Kidney epithelial cell (primary cell): ENCODE results near the gene CCDC144A. TPM values are rescaled to one million over a fixed set of nuclear protein-coding genes. Genes with fewer than 3 reads are reported as not detected.
"Not testable (repeated sequence)": the region's sequence is repeated elsewhere in the genome, so short reads cannot be mapped to it uniquely, and the experiment has no call there.

ENCODE experiments used
- DNase-seq: peaks from one replicate; pipeline ENCODE4 v3.0.0-alpha.2; 2010; ENCODE audit warnings: low read depth
- H3K27me3 ChIP-seq: 2 replicates; pipeline ENCODE4 v1.6.0; 2011; ENCODE audit warnings: low read length; ENCODE audit not compliant: control insufficient read depth, insufficient read depth
- H3K36me3 ChIP-seq: 2 replicates; pipeline ENCODE4 v1.5.1; 2011; ENCODE audit warnings: low read length; ENCODE audit not compliant: control insufficient read depth, insufficient read depth
- H3K4me3 ChIP-seq: 2 replicates; pipeline ENCODE4 v1.5.1; 2011; ENCODE audit warnings: low read depth, mild to moderate bottlenecking, control low read depth, low read length
- CTCF ChIP-seq: IDR thresholded peaks from 2 replicates; pipeline ENCODE4 v1.5.1; 2011; ENCODE audit warnings: mild to moderate bottlenecking, moderate library complexity, low read length, control low read depth, inconsistent platforms; ENCODE audit not compliant: insufficient read depth, poor library complexity, severe bottlenecking
- total RNA-seq: library from RNA; depleted of rRNA; stranded (reverse); fragments of >200 nt; gene quantifications from 2 replicates; pipeline ENCODE4 v1.2.3, GENCODE V29; 2015

Gene CCDC144A
- total RNA-seq, 1 donor from 2014 or later = 0.29 TPM

- Histone ChIP-seq H3K36me3 (no peaks in the 10 kb centered on the region), H3K27me3 (no peaks in the 10 kb centered on the region), H3K4me3 (no peak overlapping the region)
- no peak for TF ChIP-seq CTCF
- DNase-seq = no peak
These were observed 128.3 kb downstream of the CCDC144A start for GRCh38 chr17:16818340-16818739.

GRCh38 chr17:16818821-16819683 lies 129.0 kb downstream of the CCDC144A start:
- no peak for DNase-seq
- TF ChIP-seq CTCF = no peak
- Histone ChIP-seq H3K36me3 (no peaks in the 10 kb centered on the region), H3K4me3 (no peak overlapping the region), H3K27me3 (no peaks in the 10 kb centered on the region)

GRCh38 chr17:16820161-16820877 lies 130.3 kb downstream of the CCDC144A start:
- H3K27me3 ChIP-seq = no peaks in the 10 kb centered on the region
- no peak for TF ChIP-seq CTCF
- H3K36me3 ChIP-seq = no peaks in the 10 kb centered on the region
- H3K4me3 ChIP-seq = no peak overlapping the region
- no peak for DNase-seq

GRCh38 chr17:16820979-16821543 lies 131.0 kb downstream of the CCDC144A start:
- Histone ChIP-seq H3K27me3 (no peaks in the 10 kb centered on the region), H3K36me3 (no peaks in the 10 kb centered on the region), H3K4me3 (no peak overlapping the region)
- no peak for DNase-seq
- no peak for TF ChIP-seq CTCF

- H3K4me3 ChIP-seq, DNase-seq, H3K36me3 ChIP-seq, H3K27me3 ChIP-seq: not testable (repeated sequence)
These were observed 132.1 kb downstream of the CCDC144A start for GRCh38 chr17:16822133-16822532.

GRCh38 chr17:16823768-16824406 lies 133.8 kb downstream of the CCDC144A start:
- not testable (repeated sequence) for DNase-seq, H3K4me3 ChIP-seq, H3K36me3 ChIP-seq, H3K27me3 ChIP-seq

Other genes starting within 250 kb of the CCDC144A start
- gene LRRC75A, start 198.0 kb upstream of the CCDC144A start, total RNA-seq = 2.1 and 4.5 TPM in 2 replicates
- gene ZNF287, start 121.0 kb upstream of the CCDC144A start, total RNA-seq = 3.4 and 12.4 TPM in 2 replicates
- 8.7 and 11.0 TPM in 2 replicates for gene ZNF624, start 36.4 kb upstream of the CCDC144A start, total RNA-seq